ENCODE data around the gene EMC6.
"Not testable (repeated sequence)": the region's sequence is repeated elsewhere in the genome, so short reads cannot be mapped to it uniquely, and the experiment has no call there.

EMC6 gene

GRCh38 chr17:3695129-3695722 lies 26.6 kb downstream of the EMC6 start:
- peak overlapping the region; percentile 43 for H3K4me3 ChIP-seq (ENCODE audit: low read depth, low read length)
- in situ Hi-C loops (cut with HindIII; ENCODE audit: low sequenced_read_pairs): no loop called here
- TF ChIP-seq CTCF (IDR thresholded peaks at IDR 0.05; ENCODE audit: low read depth, low read length): no peak

DNA sequence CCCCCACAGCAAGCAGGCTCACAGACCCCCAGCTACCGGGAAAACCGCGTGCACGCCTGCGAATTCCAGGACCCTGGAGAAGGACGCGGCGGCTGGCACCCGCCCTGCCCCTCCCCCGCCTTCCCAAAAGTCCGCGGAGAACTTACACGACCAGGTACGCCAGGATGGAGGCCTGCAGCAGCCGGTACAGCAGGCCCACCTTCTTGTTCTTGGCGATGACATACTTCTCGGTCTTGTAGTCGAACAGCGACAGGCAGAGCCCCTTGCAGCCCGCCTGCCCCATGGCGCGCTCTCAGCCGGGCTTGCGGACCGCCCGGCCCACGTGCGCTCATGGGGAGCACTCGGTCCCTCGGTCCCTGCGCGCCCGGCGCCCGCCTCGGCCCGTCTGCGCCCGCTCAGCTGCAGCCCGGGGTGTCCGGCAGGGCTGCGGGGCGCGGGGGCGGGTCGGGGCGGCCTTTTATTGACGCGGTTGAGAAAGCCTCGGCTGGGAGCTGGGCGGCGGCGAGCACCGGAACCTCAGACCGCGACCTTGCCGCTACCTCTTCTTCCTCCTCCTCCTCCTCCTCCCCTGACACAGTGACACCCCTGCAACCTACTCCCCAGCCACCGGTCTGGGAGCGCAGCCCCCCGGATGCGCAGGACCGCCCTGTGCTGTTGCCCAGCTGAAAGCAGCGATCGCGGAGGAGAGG lies 27.3 kb downstream of the EMC6 start, which contains the start of gene P2RX5:
Gene P2RX5 (minus strand): TSS at position 433 of the 689 bp plus-strand sequence. CDS start 150 bp downstream, at position 283.
- in situ Hi-C loops (cut with HindIII; ENCODE audit: low sequenced_read_pairs): no loop called here
- DNase-seq (ENCODE audit: low read depth, low spot score): no peak
- TF ChIP-seq CTCF (IDR thresholded peaks at IDR 0.05; ENCODE audit: low read depth, low read length): no peak
- peak within 1 kb of the TSS; percentile 43 for H3K4me3 ChIP-seq (ENCODE audit: low read depth, low read length)

More at GRCh38 chr17:3695129-3695722, 26.6 kb downstream of the EMC6 start:
- DNase-seq (ENCODE audit: low read depth, low spot score): no peak

- in situ Hi-C loops (cut with HindIII; ENCODE audit: low sequenced_read_pairs): no loop called here
- TF ChIP-seq CTCF (IDR thresholded peaks at IDR 0.05; ENCODE audit: low read depth, low read length): no peak
- H3K4me3 ChIP-seq (ENCODE audit: low read depth, low read length): no peak overlapping the region
- DNase-seq (ENCODE audit: low read depth, low spot score): no peak
Measured at GRCh38 chr17:3697103-3697476, 28.5 kb downstream of the EMC6 start.

DNA sequence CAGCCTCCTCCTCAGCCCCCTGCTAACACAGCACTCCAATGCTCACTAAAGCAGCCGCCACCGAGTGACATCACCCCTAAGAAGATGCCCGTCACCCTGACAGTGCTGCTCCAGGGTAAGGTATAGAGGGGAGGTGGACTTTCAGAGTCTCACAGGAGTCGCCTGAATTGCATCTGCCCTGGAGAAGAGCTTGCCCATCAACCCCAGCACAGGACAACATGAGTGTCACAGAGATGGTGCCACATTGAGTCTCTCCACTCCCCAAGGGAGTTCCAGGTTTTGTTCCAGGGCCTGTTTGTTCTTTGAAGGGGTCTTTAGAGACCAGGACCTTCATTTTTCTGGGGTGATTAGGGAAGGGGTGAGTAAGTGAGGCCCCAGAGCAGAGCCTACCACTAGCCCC lies 29.5 kb downstream of the EMC6 start:
- no peak for DNase-seq (ENCODE audit: low read depth, low spot score)
- no peak overlapping the region for H3K4me3 ChIP-seq (ENCODE audit: low read depth, low read length)
- no peak for TF ChIP-seq CTCF (IDR thresholded peaks at IDR 0.05; ENCODE audit: low read depth, low read length)
- in situ Hi-C loops (cut with HindIII; ENCODE audit: low sequenced_read_pairs): no loop called here

GRCh38 chr17:3699951-3700350 lies 31.3 kb downstream of the EMC6 start:
- in situ Hi-C loops (cut with HindIII; ENCODE audit: low sequenced_read_pairs): no loop called here
- no peak for TF ChIP-seq CTCF (IDR thresholded peaks at IDR 0.05; ENCODE audit: low read depth, low read length)
- DNase-seq (ENCODE audit: low read depth, low spot score): no peak

GRCh38 chr17:3702041-3702539 lies 33.5 kb downstream of the EMC6 start:
- in situ Hi-C loops (cut with HindIII; ENCODE audit: low sequenced_read_pairs); H3K4me3 ChIP-seq (ENCODE audit: low read depth, low read length); DNase-seq (ENCODE audit: low read depth, low spot score): not testable (repeated sequence)

More at GRCh38 chr17:3699951-3700350, 31.3 kb downstream of the EMC6 start:
- H3K4me3 ChIP-seq (ENCODE audit: low read depth, low read length): no peak overlapping the region

Data from astrocyte of the spinal cord (primary cell).